ENCODE results near the gene ZNF280B.
"Not testable (repeated sequence)": the region's sequence is repeated elsewhere in the genome, so short reads cannot be mapped to it uniquely, and the experiment has no call there.

The ZNF280B gene

GRCh38 chr22:22547692-22548300 is 39.3 kb upstream of the ZNF280B start:
- Mint-ChIP-seq H3K4me1 (ENCODE audit: low read depth in 2 of 2) (no peaks in the 10 kb centered on the region), H3K36me3 (ENCODE audit: insufficient read depth) (peaks cover 2% of the 10 kb centered on the region), H3K27ac (no peak overlapping the region), H3K9me3 (no peaks in the 10 kb centered on the region), H3K4me3 (no peak overlapping the region), H3K27me3 (peaks cover 9 to 37% of the 10 kb centered on the region in 2 donors)
- DNase-seq: no peak
- ATAC-seq (replicated peaks): no peak

- peaks cover 2% of the 10 kb centered on the region for H3K36me3 Mint-ChIP-seq (ENCODE audit: insufficient read depth)
- H3K4me1 Mint-ChIP-seq (ENCODE audit: low read depth in 2 of 2): no peaks in the 10 kb centered on the region
- DNase-seq (no peak), ATAC-seq (replicated peaks) (no peak)
- no peak overlapping the region for H3K27ac Mint-ChIP-seq
- H3K4me3 Mint-ChIP-seq: no peak overlapping the region
- peaks cover 12 to 43% of the 10 kb centered on the region in 2 donors for H3K27me3 Mint-ChIP-seq
- H3K9me3 Mint-ChIP-seq: no peaks in the 10 kb centered on the region
Observed at GRCh38 chr22:22547226-22547625, 38.7 kb upstream of the ZNF280B start.

- no peak overlapping the region for H3K27ac Mint-ChIP-seq
- peaks cover 20 to 50% of the 10 kb centered on the region in 2 donors for H3K27me3 Mint-ChIP-seq
- H3K4me3 Mint-ChIP-seq: no peak overlapping the region
- peaks cover 2% of the 10 kb centered on the region for H3K36me3 Mint-ChIP-seq (ENCODE audit: insufficient read depth)
- H3K4me1 Mint-ChIP-seq (ENCODE audit: low read depth in 2 of 2): no peaks in the 10 kb centered on the region
- H3K9me3 Mint-ChIP-seq: no peaks in the 10 kb centered on the region
- DNase-seq: no peak
- ATAC-seq (replicated peaks): no peak
Observed at GRCh38 chr22:22546490-22546889, 37.9 kb upstream of the ZNF280B start.

GRCh38 chr22:22545084-22545483 is 36.5 kb upstream of the ZNF280B start:
- no peak for ATAC-seq (replicated peaks)
- H3K9me3 Mint-ChIP-seq: no peaks in the 10 kb centered on the region
- no peak for DNase-seq
- no peak overlapping the region for H3K4me3 Mint-ChIP-seq
- peaks cover 16 to 47% of the 10 kb centered on the region in 2 donors for H3K27me3 Mint-ChIP-seq
- H3K4me1 Mint-ChIP-seq (ENCODE audit: low read depth in 2 of 2): no peaks in the 10 kb centered on the region
- H3K36me3 Mint-ChIP-seq (ENCODE audit: insufficient read depth): peaks cover 2% of the 10 kb centered on the region
- no peak overlapping the region for H3K27ac Mint-ChIP-seq

- no peaks in the 10 kb centered on the region for H3K36me3 Mint-ChIP-seq (ENCODE audit: insufficient read depth)
Observed at GRCh38 chr22:22538226-22538989, 29.9 kb upstream of the ZNF280B start.

GRCh38 chr22:22536916-22537315 is 28.4 kb upstream of the ZNF280B start:
- no peak for ATAC-seq (replicated peaks)
- no peaks in the 10 kb centered on the region for H3K9me3 Mint-ChIP-seq
- peaks cover 16 to 50% of the 10 kb centered on the region in 2 donors for H3K27me3 Mint-ChIP-seq
- no peak for DNase-seq
- H3K27ac Mint-ChIP-seq: no peak overlapping the region
- H3K4me3 Mint-ChIP-seq: no peak overlapping the region
- no peaks in the 10 kb centered on the region for H3K36me3 Mint-ChIP-seq (ENCODE audit: insufficient read depth)
- H3K4me1 Mint-ChIP-seq (ENCODE audit: low read depth in 2 of 2): no peaks in the 10 kb centered on the region

More at GRCh38 chr22:22538226-22538989, 29.9 kb upstream of the ZNF280B start:
- Mint-ChIP-seq H3K27ac (no peak overlapping the region), H3K4me3 (no peak overlapping the region), H3K9me3 (no peaks in the 10 kb centered on the region), H3K4me1 (ENCODE audit: low read depth in 2 of 2) (no peaks in the 10 kb centered on the region), H3K27me3 (peaks cover 20 to 59% of the 10 kb centered on the region in 2 donors)
- DNase-seq (no peak), ATAC-seq (replicated peaks) (no peak)

- no peak for ATAC-seq (replicated peaks)
- H3K36me3 Mint-ChIP-seq (ENCODE audit: insufficient read depth): no peaks in the 10 kb centered on the region
Observed at GRCh38 chr22:22536515-22536914, 28.0 kb upstream of the ZNF280B start.

GRCh38 chr22:22535662-22536061 is 27.1 kb upstream of the ZNF280B start:
- no peak overlapping the region for H3K4me3 Mint-ChIP-seq
- H3K4me1 Mint-ChIP-seq (ENCODE audit: low read depth in 2 of 2): no peaks in the 10 kb centered on the region
- H3K36me3 Mint-ChIP-seq (ENCODE audit: insufficient read depth): no peaks in the 10 kb centered on the region
- DNase-seq: no peak
- no peak overlapping the region for H3K27ac Mint-ChIP-seq
- H3K9me3 Mint-ChIP-seq: no peaks in the 10 kb centered on the region
- peaks cover 10 to 44% of the 10 kb centered on the region in 2 donors for H3K27me3 Mint-ChIP-seq
- no peak for ATAC-seq (replicated peaks)

More at GRCh38 chr22:22536515-22536914, 28.0 kb upstream of the ZNF280B start:
- DNase-seq: no peak
- Mint-ChIP-seq H3K9me3 (no peaks in the 10 kb centered on the region), H3K4me1 (ENCODE audit: low read depth in 2 of 2) (no peaks in the 10 kb centered on the region), H3K27me3 (peaks cover 12 to 46% of the 10 kb centered on the region in 2 donors), H3K27ac (no peak overlapping the region), H3K4me3 (no peak overlapping the region)

GRCh38 chr22:22534604-22535415 is 26.3 kb upstream of the ZNF280B start:
- DNase-seq (no peak), ATAC-seq (replicated peaks) (no peak)
- Mint-ChIP-seq H3K27me3 (peaks cover 10 to 36% of the 10 kb centered on the region in 2 donors), H3K36me3 (ENCODE audit: insufficient read depth) (no peaks in the 10 kb centered on the region), H3K9me3 (no peaks in the 10 kb centered on the region), H3K4me1 (ENCODE audit: low read depth in 2 of 2) (no peaks in the 10 kb centered on the region), H3K27ac (no peak overlapping the region), H3K4me3 (no peak overlapping the region)

- no peak for DNase-seq
- Mint-ChIP-seq H3K9me3 (no peaks in the 10 kb centered on the region), H3K27me3 (peaks cover 10 to 44% of the 10 kb centered on the region in 2 donors), H3K27ac (no peak overlapping the region), H3K36me3 (ENCODE audit: insufficient read depth) (no peaks in the 10 kb centered on the region), H3K4me1 (ENCODE audit: low read depth in 2 of 2) (no peaks in the 10 kb centered on the region), H3K4me3 (no peak overlapping the region)
- no peak for ATAC-seq (replicated peaks)
Observed at GRCh38 chr22:22533863-22534262, 25.3 kb upstream of the ZNF280B start.

GRCh38 chr22:22533417-22533816 is 24.9 kb upstream of the ZNF280B start:
- no peak for ATAC-seq (replicated peaks)
- Mint-ChIP-seq H3K36me3 (ENCODE audit: insufficient read depth) (no peaks in the 10 kb centered on the region), H3K27ac (no peak overlapping the region), H3K4me3 (no peak overlapping the region), H3K9me3 (no peaks in the 10 kb centered on the region), H3K27me3 (peaks cover 14 to 45% of the 10 kb centered on the region in 2 donors), H3K4me1 (ENCODE audit: low read depth in 2 of 2) (no peaks in the 10 kb centered on the region)
- no peak for DNase-seq

- H3K9me3 Mint-ChIP-seq; H3K4me3 Mint-ChIP-seq; H3K4me1 Mint-ChIP-seq (ENCODE audit: low read depth in 2 of 2); H3K27ac Mint-ChIP-seq; DNase-seq; H3K36me3 Mint-ChIP-seq (ENCODE audit: insufficient read depth); ATAC-seq (replicated peaks): not testable (repeated sequence)
- peaks cover 17 to 51% of the 10 kb centered on the region in 2 donors for H3K27me3 Mint-ChIP-seq
Observed at GRCh38 chr22:22532547-22533071, 24.1 kb upstream of the ZNF280B start.

GRCh38 chr22:22531770-22532546 is 23.4 kb upstream of the ZNF280B start:
- no peaks in the 10 kb centered on the region for H3K4me1 Mint-ChIP-seq (ENCODE audit: low read depth in 2 of 2)
- H3K9me3 Mint-ChIP-seq: no peaks in the 10 kb centered on the region
- no peaks in the 10 kb centered on the region for H3K36me3 Mint-ChIP-seq (ENCODE audit: insufficient read depth)
- ATAC-seq (replicated peaks) (no peak), DNase-seq (no peak)
- no peak overlapping the region for H3K27ac Mint-ChIP-seq
- H3K27me3 Mint-ChIP-seq: peaks cover 23 to 57% of the 10 kb centered on the region in 2 donors
- no peak overlapping the region for H3K4me3 Mint-ChIP-seq
